Neural crest cell (in vitro differentiated cells): ENCODE results near the gene SUSD5. TPM values are rescaled to one million over a fixed set of nuclear protein-coding genes. Genes with fewer than 3 reads are reported as not detected.

Source experiments
- DNase-seq: peaks from one replicate; pipeline ENCODE4 v3.0.0; 2021; ENCODE audit warnings: low read depth, mixed read lengths, low spot score
- H3K27ac Mint-ChIP-seq: one replicate; pipeline ENCODE4 v1.8.0; 2021; ENCODE audit warnings: mild to moderate bottlenecking, mixed read lengths; ENCODE audit not compliant: unreplicated experiment
- H3K27me3 Mint-ChIP-seq: 2 replicates; pipeline ENCODE4 v1.8.0; 2021; ENCODE audit warnings: low read depth, mild to moderate bottlenecking, mixed read lengths
- H3K36me3 Mint-ChIP-seq: 2 replicates; pipeline ENCODE4 v1.8.0; 2021; ENCODE audit warnings: low read depth, mild to moderate bottlenecking, mixed read lengths
- H3K4me1 Mint-ChIP-seq: 2 replicates; pipeline ENCODE4 v1.8.0; 2021; ENCODE audit warnings: mixed read lengths
- H3K4me3 Mint-ChIP-seq: one replicate; pipeline ENCODE4 v1.8.0; 2021; ENCODE audit warnings: mild to moderate bottlenecking, mixed read lengths
- H3K9me3 Mint-ChIP-seq: 2 replicates; pipeline ENCODE4 v1.8.0; 2021; ENCODE audit warnings: mixed read lengths
- total RNA-seq: library from RNA; stranded (reverse); gene quantifications from 2 replicates; pipeline ENCODE4 v1.2.1, GENCODE V29; 2021
- TF ChIP-seq, protein P1 (sequence below): fragments of 200-600 bp; sonication (generic); conservative IDR thresholded peaks from 2 replicates; pipeline ENCODE4 v1.5.0; 2021; ENCODE audit warnings: antibody characterized with exemption, mild to moderate bottlenecking

The SUSD5 gene
- total RNA-seq, 1 donor from 2014 or later = 2.1 TPM

DNA sequence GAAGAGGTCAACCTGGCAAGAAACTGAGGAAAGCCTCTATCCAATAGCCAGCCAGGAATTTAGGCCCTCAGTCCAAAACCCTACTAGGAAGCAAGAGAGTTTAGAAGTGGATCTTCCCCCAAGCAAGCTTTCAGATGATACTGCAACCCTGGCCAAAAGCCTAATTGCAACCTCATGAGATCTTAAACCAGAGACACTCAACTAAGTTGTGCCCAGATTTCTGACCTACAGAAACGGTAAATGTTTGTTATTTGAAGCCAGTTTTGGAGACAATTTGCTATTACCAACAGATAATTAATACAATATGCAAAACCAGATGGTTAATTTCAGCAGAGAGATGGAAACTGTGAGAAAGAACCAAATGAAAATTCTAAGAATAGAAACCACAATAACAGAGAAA is 21.7 kb upstream of the SUSD5 start:
- DNase-seq = no peak
- TF ChIP-seq, protein P1, sequence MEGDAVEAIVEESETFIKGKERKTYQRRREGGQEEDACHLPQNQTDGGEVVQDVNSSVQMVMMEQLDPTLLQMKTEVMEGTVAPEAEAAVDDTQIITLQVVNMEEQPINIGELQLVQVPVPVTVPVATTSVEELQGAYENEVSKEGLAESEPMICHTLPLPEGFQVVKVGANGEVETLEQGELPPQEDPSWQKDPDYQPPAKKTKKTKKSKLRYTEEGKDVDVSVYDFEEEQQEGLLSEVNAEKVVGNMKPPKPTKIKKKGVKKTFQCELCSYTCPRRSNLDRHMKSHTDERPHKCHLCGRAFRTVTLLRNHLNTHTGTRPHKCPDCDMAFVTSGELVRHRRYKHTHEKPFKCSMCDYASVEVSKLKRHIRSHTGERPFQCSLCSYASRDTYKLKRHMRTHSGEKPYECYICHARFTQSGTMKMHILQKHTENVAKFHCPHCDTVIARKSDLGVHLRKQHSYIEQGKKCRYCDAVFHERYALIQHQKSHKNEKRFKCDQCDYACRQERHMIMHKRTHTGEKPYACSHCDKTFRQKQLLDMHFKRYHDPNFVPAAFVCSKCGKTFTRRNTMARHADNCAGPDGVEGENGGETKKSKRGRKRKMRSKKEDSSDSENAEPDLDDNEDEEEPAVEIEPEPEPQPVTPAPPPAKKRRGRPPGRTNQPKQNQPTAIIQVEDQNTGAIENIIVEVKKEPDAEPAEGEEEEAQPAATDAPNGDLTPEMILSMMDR = no peak
- Mint-ChIP-seq H3K27ac (no peak overlapping the region), H3K9me3 (peaks cover 3% of the 10 kb centered on the region), H3K4me1 (no peaks in the 10 kb centered on the region), H3K27me3 (peaks cover 17% of the 10 kb centered on the region), H3K36me3 (no peaks in the 10 kb centered on the region), H3K4me3 (no peak overlapping the region)

DNA sequence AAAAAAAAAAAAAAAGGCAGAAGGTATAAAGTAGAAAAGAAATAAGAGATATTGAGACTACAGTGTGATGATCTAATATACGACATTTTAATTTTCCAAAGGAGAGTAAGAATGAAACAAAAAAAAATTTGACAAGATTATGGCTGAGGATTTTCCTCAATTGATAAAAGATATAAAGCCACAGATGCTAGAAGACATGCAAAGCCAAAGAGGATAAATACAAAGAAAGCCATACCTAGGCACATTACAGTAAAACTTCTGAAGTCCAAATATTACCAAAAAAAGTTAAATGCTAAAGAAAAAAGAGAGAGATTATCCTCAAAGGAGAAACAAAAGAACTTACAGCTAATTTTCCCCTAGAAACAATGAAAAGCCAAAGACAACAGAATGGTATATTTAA is 20.3 kb upstream of the SUSD5 start:
- no peaks in the 10 kb centered on the region for H3K4me1 Mint-ChIP-seq
- DNase-seq = no peak
- no peak overlapping the region for H3K27ac Mint-ChIP-seq
- no peak overlapping the region for H3K4me3 Mint-ChIP-seq
- peaks cover 17% of the 10 kb centered on the region for H3K27me3 Mint-ChIP-seq
- TF ChIP-seq, protein P1 = no peak
- H3K9me3 Mint-ChIP-seq = peaks cover 3% of the 10 kb centered on the region
- H3K36me3 Mint-ChIP-seq = no peaks in the 10 kb centered on the region

DNA sequence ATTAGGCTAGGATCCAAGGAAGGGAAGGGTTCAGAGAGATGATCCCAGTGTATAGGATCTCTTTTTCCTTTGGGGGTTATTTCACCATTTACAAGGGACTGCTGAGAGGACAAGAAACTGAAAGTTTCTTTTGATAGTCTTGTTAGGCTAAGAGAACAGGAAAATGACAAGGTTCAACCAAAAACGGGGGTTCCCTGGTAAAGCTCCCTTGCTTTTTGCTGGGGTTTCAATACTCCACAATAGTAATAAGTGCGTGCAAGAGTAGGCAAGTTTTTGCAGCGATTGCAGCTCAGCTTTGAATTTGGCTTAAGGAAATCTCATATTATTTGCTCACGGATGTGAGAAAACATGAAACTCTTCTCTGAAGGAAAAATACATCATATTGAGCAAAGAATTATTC is 18.8 kb upstream of the SUSD5 start:
- no peak for DNase-seq
- H3K27ac Mint-ChIP-seq = no peak overlapping the region
- H3K4me3 Mint-ChIP-seq = no peak overlapping the region
- no peaks in the 10 kb centered on the region for H3K36me3 Mint-ChIP-seq
- TF ChIP-seq, protein P1 = no peak
- peaks cover 10% of the 10 kb centered on the region for H3K27me3 Mint-ChIP-seq
- H3K4me1 Mint-ChIP-seq = no peaks in the 10 kb centered on the region
- peaks cover 3% of the 10 kb centered on the region for H3K9me3 Mint-ChIP-seq

DNA sequence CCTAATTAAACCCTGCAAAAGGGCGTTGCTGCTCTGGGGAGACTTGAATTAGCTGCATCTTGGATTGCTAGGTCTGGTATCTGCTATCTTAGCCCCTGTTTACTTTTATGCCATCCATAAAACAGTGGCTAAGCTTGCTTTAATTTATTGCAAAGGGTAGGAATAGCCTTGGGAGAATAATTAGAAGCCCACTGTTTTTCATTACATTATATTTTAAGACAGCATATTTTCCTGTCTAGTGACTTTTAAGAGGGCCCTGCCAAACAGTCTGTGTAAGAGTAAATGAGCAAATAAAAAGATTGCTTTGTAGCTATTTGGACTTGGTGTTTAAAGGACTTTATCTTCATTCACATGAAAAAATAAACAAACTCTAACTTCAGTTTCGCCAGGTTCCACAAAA is 17.4 kb upstream of the SUSD5 start:
- no peak for DNase-seq
- TF ChIP-seq, protein P1 = no peak
- peaks cover 10% of the 10 kb centered on the region for H3K27me3 Mint-ChIP-seq
- H3K4me1 Mint-ChIP-seq = peaks cover 7% of the 10 kb centered on the region
- H3K9me3 Mint-ChIP-seq = peaks cover 3% of the 10 kb centered on the region
- H3K4me3 Mint-ChIP-seq = no peak overlapping the region
- H3K27ac Mint-ChIP-seq = no peak overlapping the region
- H3K36me3 Mint-ChIP-seq = no peaks in the 10 kb centered on the region

DNA sequence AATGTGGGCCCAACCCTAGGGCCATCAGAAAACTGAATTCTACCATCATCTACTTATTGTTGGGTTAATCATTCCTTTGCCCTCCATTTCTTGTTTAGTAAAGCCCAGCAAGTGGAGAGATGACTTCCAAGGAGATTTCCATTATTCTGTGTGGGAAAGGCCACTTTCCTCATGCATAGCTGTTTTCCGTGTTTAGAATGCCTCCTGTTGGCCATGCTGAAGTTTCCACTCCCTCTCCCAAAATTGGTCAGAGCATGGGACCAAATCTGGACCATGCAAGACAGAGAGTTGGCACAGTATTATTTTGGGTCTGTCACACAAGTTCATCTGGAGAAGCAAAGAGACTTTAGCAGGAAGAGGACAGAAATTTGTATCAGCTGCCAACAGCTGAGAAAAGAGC is 15.3 kb upstream of the SUSD5 start:
- H3K36me3 Mint-ChIP-seq = no peaks in the 10 kb centered on the region
- H3K27ac Mint-ChIP-seq = no peak overlapping the region
- H3K4me3 Mint-ChIP-seq = no peak overlapping the region
- TF ChIP-seq, protein P1 = no peak
- H3K4me1 Mint-ChIP-seq = peaks cover 7% of the 10 kb centered on the region
- no peak for DNase-seq
- H3K9me3 Mint-ChIP-seq = peaks cover 7% of the 10 kb centered on the region
- peaks cover 10% of the 10 kb centered on the region for H3K27me3 Mint-ChIP-seq
